ENCODE data around the gene LTA4H.
"Not testable (repeated sequence)": the region's sequence is repeated elsewhere in the genome, so short reads cannot be mapped to it uniquely, and the experiment has no call there.

Gene LTA4H

GRCh38 chr12:96035283-96036236 is at the start of gene LTA4H:
TSS of gene LTA4H (minus strand) at chr12:96035587. CDS start at chr12:96035519, 68 bp downstream.
- Mint-ChIP-seq H3K27ac (no peak within 1 kb of the TSS), H3K27me3 (no peaks in the 10 kb centered on the region), H3K4me3 (no peak within 1 kb of the TSS), H3K36me3 (no peaks in the 10 kb centered on the region), H3K9me3 (no peaks in the 10 kb centered on the region), H3K4me1 (peaks cover 17% of the 10 kb centered on the region)

GRCh38 chr12:96084624-96085023 is 49.2 kb upstream of the LTA4H start:
- H3K4me3 Mint-ChIP-seq, result no peak overlapping the region
- H3K9me3 Mint-ChIP-seq, result no peaks in the 10 kb centered on the region
- H3K4me1 Mint-ChIP-seq, result no peaks in the 10 kb centered on the region
- no peaks in the 10 kb centered on the region for H3K27me3 Mint-ChIP-seq
- H3K27ac Mint-ChIP-seq, result no peak overlapping the region
- H3K36me3 Mint-ChIP-seq, result no peaks in the 10 kb centered on the region

- no peak overlapping the region for H3K4me3 Mint-ChIP-seq
- H3K27me3 Mint-ChIP-seq, result no peaks in the 10 kb centered on the region
- no peak overlapping the region for H3K27ac Mint-ChIP-seq
- no peaks in the 10 kb centered on the region for H3K36me3 Mint-ChIP-seq
- no peaks in the 10 kb centered on the region for H3K4me1 Mint-ChIP-seq
- no peaks in the 10 kb centered on the region for H3K9me3 Mint-ChIP-seq
These were observed 47.8 kb upstream of the LTA4H start for GRCh38 chr12:96083020-96083719.

GRCh38 chr12:96081596-96081995 is 46.2 kb upstream of the LTA4H start:
- Mint-ChIP-seq H3K36me3 (no peaks in the 10 kb centered on the region), H3K4me1 (no peaks in the 10 kb centered on the region), H3K27me3 (no peaks in the 10 kb centered on the region), H3K27ac (no peak overlapping the region), H3K4me3 (no peak overlapping the region), H3K9me3 (no peaks in the 10 kb centered on the region)

- Mint-ChIP-seq H3K36me3 (no peaks in the 10 kb centered on the region), H3K4me3 (no peak overlapping the region), H3K9me3 (no peaks in the 10 kb centered on the region), H3K27ac (no peak overlapping the region), H3K4me1 (no peaks in the 10 kb centered on the region), H3K27me3 (no peaks in the 10 kb centered on the region)
These were observed 43.1 kb upstream of the LTA4H start for GRCh38 chr12:96078231-96079135.

- Mint-ChIP-seq H3K36me3 (no peaks in the 10 kb centered on the region), H3K27me3 (no peaks in the 10 kb centered on the region), H3K4me1 (no peaks in the 10 kb centered on the region), H3K9me3 (no peaks in the 10 kb centered on the region), H3K27ac (no peak overlapping the region), H3K4me3 (no peak overlapping the region)
These were observed 41.7 kb upstream of the LTA4H start for GRCh38 chr12:96077081-96077480.

- Mint-ChIP-seq H3K27ac (no peak overlapping the region), H3K36me3 (no peaks in the 10 kb centered on the region), H3K27me3 (no peaks in the 10 kb centered on the region), H3K4me3 (no peak overlapping the region), H3K4me1 (peaks cover 8% of the 10 kb centered on the region), H3K9me3 (no peaks in the 10 kb centered on the region)
These were observed 40.2 kb upstream of the LTA4H start for GRCh38 chr12:96075560-96075959.

GRCh38 chr12:96073346-96074330 is 38.3 kb upstream of the LTA4H start:
- H3K27me3 Mint-ChIP-seq, result no peaks in the 10 kb centered on the region
- no peak overlapping the region for H3K4me3 Mint-ChIP-seq
- H3K36me3 Mint-ChIP-seq, result no peaks in the 10 kb centered on the region
- H3K27ac Mint-ChIP-seq, result no peak overlapping the region
- H3K4me1 Mint-ChIP-seq, result peaks cover 8% of the 10 kb centered on the region
- H3K9me3 Mint-ChIP-seq, result no peaks in the 10 kb centered on the region

- Mint-ChIP-seq H3K36me3 (no peaks in the 10 kb centered on the region), H3K4me1 (peaks cover 8% of the 10 kb centered on the region), H3K27ac (peak overlapping the region; percentile 47), H3K9me3 (no peaks in the 10 kb centered on the region), H3K4me3 (no peak overlapping the region), H3K27me3 (no peaks in the 10 kb centered on the region)
These were observed 35.4 kb upstream of the LTA4H start for GRCh38 chr12:96070670-96071279.

GRCh38 chr12:96069511-96070231 is 34.3 kb upstream of the LTA4H start:
- H3K27me3 Mint-ChIP-seq, result no peaks in the 10 kb centered on the region
- peaks cover 10% of the 10 kb centered on the region for H3K4me1 Mint-ChIP-seq
- no peaks in the 10 kb centered on the region for H3K9me3 Mint-ChIP-seq
- no peak overlapping the region for H3K4me3 Mint-ChIP-seq
- no peaks in the 10 kb centered on the region for H3K36me3 Mint-ChIP-seq
- no peak overlapping the region for H3K27ac Mint-ChIP-seq

- H3K36me3 Mint-ChIP-seq, result no peaks in the 10 kb centered on the region
- no peaks in the 10 kb centered on the region for H3K9me3 Mint-ChIP-seq
- H3K4me1 Mint-ChIP-seq, result peaks cover 20% of the 10 kb centered on the region
- H3K27ac Mint-ChIP-seq, result no peak overlapping the region
- no peak overlapping the region for H3K4me3 Mint-ChIP-seq
- H3K27me3 Mint-ChIP-seq, result no peaks in the 10 kb centered on the region
These were observed 33.2 kb upstream of the LTA4H start for GRCh38 chr12:96068636-96069035.

GRCh38 chr12:96068111-96068510 is 32.7 kb upstream of the LTA4H start:
- H3K36me3 Mint-ChIP-seq, result no peaks in the 10 kb centered on the region
- no peak overlapping the region for H3K27ac Mint-ChIP-seq
- no peaks in the 10 kb centered on the region for H3K9me3 Mint-ChIP-seq
- H3K27me3 Mint-ChIP-seq, result no peaks in the 10 kb centered on the region
- peaks cover 24% of the 10 kb centered on the region for H3K4me1 Mint-ChIP-seq
- H3K4me3 Mint-ChIP-seq, result no peak overlapping the region

- H3K27ac Mint-ChIP-seq, H3K4me3 Mint-ChIP-seq, H3K36me3 Mint-ChIP-seq, H3K27me3 Mint-ChIP-seq, H3K9me3 Mint-ChIP-seq: not testable (repeated sequence)
- H3K4me1 Mint-ChIP-seq, result peaks cover 28% of the 10 kb centered on the region
These were observed 30.4 kb upstream of the LTA4H start for GRCh38 chr12:96065776-96066175.

GRCh38 chr12:96064966-96065365 is 29.6 kb upstream of the LTA4H start:
- no peaks in the 10 kb centered on the region for H3K27me3 Mint-ChIP-seq
- H3K4me1 Mint-ChIP-seq, result peaks cover 26% of the 10 kb centered on the region
- H3K9me3 Mint-ChIP-seq, result no peaks in the 10 kb centered on the region
- no peak overlapping the region for H3K27ac Mint-ChIP-seq
- no peak overlapping the region for H3K4me3 Mint-ChIP-seq
- H3K36me3 Mint-ChIP-seq, result no peaks in the 10 kb centered on the region
